GM13976 (cell line): ENCODE data around the gene MVD.

Experiments
- DNase-seq: peaks from one replicate; pipeline ENCODE4 v3.0.0; 2012; ENCODE audit warnings: low spot score
- in situ Hi-C: fragments of 300-500 bp; cut with MboI; formaldehyde crosslinking; loops from one replicate; pipeline ENCODE4 v1.12.0; 2022; ENCODE audit warnings: low sequenced_read_pairs, mixed read lengths, inconsistent platforms; ENCODE audit not compliant: unreplicated experiment
- TF ChIP-seq, protein P1 (sequence below): IDR thresholded peaks from 2 replicates; pipeline ENCODE4 v1.5.1; 2012; ENCODE audit warnings: borderline replicate concordance, mild to moderate bottlenecking; ENCODE audit not compliant: insufficient read depth; ENCODE audit errors: extremely low read depth, missing control alignments, control extremely low read depth

MVD gene

DNA sequence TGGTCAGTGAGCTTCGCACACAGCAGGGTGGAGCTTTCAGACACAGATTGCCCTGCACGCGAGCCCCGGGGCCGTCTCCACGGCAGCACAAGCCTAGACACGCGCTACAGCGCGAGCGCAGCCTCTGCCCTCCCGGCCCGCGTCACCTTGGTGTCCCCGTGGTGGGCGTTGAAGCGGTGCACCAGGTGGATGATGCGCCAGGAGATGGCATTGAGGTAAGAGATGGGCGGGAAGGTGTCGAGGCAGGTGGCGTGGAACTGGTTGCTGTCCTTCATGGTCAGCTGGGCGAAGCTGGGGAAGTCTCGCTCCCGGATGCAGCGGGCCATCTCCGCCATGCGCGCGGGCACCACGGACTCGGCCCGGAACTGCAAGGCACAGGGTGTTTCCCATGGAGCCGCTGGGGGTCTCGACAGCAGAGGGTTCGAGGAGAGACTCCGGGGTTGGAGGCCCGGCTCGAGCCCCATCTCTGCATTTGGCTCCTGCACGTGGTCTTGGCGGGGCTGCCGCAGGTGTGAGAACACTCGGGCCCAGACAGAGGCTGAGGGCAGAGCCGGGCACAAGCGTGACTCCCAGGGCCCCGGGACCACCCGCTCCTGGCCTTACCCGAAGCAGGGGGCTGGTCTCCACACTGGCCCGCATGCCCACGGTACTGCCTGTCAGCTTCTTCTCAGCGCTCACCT, 7.7 kb downstream of the MVD start:
- in situ Hi-C loops, result no loop called here
- DNase-seq, result no peak
- TF ChIP-seq, protein P1, sequence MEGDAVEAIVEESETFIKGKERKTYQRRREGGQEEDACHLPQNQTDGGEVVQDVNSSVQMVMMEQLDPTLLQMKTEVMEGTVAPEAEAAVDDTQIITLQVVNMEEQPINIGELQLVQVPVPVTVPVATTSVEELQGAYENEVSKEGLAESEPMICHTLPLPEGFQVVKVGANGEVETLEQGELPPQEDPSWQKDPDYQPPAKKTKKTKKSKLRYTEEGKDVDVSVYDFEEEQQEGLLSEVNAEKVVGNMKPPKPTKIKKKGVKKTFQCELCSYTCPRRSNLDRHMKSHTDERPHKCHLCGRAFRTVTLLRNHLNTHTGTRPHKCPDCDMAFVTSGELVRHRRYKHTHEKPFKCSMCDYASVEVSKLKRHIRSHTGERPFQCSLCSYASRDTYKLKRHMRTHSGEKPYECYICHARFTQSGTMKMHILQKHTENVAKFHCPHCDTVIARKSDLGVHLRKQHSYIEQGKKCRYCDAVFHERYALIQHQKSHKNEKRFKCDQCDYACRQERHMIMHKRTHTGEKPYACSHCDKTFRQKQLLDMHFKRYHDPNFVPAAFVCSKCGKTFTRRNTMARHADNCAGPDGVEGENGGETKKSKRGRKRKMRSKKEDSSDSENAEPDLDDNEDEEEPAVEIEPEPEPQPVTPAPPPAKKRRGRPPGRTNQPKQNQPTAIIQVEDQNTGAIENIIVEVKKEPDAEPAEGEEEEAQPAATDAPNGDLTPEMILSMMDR, result no peak

DNA sequence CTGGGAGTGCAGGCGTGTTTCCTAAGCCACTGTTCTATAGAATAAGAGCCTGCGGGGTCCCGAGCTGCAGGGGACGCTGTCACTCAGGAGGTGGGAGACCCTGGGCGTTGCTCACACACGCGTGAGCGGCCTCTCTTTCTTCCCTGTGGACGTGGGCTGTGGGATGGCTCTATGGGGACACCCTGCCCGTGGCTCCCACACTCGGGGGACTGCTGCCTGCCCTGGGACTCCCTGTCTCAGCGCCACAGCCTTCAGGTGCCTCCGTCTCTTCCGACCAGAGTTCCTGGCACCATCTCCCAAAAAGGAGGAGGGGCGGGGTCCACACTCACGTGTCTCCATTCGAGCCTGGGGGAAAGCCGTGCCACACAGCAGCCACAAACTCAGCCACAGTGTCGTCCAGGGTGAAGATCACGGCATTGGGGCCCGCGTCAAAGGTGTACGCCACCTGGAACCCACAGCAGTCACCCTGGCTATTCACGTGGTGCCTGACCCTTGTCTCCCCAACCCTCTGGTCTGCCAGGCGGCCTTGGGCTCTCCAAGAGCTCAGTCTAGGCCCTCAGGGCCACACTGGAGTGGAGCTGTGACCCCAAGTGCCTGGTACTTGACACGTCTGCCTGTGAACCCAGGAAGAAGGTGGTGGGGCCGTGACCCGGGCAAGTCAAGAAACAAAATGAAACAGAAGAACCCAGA, 8.4 kb downstream of the MVD start:
- no peak for DNase-seq
- TF ChIP-seq, protein P1, result no peak
- in situ Hi-C loops, result no loop called here

DNA sequence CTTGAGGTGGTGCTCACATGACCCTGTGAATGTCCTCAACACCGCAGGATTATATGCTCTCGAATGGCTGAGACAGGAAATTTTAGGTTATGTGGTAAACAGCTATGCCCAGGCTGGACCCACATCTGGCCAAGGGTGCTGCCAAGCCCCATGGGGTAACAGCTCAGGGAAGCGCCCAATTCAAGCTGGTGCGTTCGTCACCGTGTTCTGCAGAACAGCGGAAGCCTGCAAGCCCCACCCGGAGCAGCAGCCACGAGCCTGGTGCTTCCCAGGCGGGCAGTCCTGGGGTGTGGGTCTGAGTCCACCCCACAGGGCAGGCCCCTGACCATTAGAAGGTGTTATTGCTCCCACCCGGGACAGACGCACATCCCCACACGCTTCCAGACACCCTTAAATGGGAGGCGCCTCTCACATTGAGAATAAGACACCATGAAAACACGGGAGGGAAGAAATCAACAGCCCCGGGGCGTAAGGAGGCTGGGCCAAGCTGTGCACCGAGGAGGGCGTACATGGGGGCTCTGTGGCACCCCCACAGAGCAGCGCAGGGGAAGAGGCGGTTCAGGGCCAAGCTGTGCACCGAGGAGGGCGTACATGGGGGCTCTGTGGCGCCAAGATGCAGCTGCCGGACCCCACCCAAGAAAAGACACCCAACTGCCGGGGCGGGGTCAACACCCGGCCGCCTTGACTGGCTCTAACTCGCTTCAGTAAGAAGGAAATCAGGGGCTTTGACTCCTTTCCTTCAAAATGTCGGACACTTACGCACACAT, 9.1 kb downstream of the MVD start:
- TF ChIP-seq, protein P1, result no peak
- in situ Hi-C loops, result no loop called here
- DNase-seq, result no peak

DNA sequence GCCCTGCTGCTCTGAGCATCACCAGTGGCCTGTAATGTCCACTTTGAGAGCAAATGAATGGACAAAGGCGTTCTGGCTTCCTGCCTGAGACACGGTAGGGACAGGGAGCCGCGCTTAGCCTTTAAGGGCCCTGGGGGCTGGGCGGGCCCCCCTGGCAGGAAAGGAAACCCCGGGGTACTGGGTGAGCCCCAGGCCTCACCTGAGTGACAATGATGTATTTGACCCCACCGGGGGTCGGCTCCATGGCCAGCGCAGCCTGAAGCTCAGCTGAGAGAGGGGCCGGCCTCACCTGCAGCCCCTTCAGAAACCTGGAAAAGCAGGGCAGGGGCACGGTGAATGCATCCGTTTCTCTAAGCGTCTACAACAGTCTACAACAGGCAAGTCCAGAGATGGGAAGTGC, 9.8 kb downstream of the MVD start:
- in situ Hi-C loops, result no loop called here
- DNase-seq, result no peak
- TF ChIP-seq, protein P1, result no peak

DNA sequence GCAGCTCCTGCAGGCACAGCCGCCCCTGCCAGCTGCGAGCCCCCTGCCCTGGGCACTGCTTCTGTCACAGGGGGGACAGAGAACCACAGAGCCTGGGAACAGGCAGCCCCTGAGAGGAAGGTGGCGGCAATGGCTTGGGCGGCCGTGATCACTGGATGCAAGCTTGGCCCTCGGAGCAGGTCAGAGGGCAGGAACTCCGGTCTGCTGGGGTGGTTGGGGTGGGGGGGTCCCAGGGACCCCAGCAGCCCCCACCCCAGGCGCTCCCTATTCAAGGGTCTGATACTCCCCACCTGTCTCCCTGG, 10.2 kb downstream of the MVD start:
- in situ Hi-C loops, result no loop called here
- no peak for DNase-seq
- TF ChIP-seq, protein P1, result no peak

DNA sequence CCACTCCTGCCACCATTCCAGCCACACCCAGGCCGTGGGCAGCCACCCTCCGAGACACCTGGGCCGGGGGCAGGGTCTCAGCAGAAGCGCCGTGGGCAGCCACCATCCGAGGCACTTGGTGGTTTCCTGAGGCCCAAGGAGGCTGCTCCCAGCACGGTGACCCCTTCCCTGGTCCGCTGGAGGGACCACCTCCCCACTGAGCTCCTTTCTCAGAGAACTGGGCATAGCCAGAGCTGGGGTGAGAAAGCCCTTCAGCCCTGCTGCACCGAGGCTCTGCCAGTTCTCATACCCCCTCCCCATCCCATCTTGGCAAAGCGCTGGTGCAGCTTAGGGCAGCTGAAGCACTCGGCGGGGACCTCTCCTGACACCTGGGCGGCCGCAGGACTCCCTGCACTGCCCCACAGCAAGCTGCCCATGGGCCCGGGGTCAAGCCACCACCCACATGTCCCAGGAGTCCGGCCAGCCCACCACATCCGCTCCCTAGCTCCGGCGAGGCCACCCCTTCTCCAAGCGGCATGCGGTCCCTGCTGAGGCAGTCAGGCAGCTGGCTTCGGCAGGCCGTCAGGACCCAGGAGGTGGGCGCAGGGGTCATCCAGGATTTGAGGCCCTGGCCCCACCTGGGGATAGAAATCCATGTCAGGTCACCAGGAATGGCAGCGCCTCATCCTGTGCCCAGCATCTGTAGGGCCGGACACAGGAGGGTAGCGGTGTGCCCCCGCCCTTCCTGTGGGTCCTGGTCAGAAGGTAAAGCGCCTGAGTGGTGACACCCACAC, 10.7 kb downstream of the MVD start:
- no peak for DNase-seq
- in situ Hi-C loops, result no loop called here
- TF ChIP-seq, protein P1, result no peak
